ENCODE measurements around the gene TIPRL.

DNA sequence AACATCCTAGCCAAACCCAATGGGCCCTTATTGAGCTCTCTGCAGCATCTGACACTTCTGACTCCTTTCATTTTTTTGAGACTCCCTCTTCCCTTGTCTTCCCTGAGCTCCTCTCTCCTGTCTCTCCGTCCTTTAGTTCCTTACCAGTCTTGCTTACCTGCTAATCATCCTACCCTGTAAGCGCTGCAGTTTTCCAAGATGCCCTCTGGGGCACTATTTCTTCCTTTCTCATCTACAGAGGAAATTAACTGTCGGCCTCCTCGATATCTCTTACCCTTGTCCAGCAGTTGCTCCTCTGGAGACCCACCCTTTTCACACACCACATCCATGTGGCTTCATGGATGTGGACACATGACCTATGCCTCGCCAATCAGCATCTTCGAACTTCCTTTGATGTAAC, 48.8 kb upstream of the TIPRL start:
- no peak for TF ChIP-seq CTCF (IDR thresholded peaks at IDR 0.05; ENCODE audit: low read depth, low read length)
- no peak for TF ChIP-seq EZH2phosphoT487 (IDR thresholded peaks at IDR 0.05; ENCODE audit: low read depth)
